ENCODE data around the gene RDH5. TPM values are rescaled to one million over a fixed set of nuclear protein-coding genes. Genes with fewer than 3 reads are reported as not detected.

The RDH5 gene
- polyA plus RNA-seq, 1 of the 3 experiments (the other 2 are of a cell fraction): 5.2 TPM

DNA sequence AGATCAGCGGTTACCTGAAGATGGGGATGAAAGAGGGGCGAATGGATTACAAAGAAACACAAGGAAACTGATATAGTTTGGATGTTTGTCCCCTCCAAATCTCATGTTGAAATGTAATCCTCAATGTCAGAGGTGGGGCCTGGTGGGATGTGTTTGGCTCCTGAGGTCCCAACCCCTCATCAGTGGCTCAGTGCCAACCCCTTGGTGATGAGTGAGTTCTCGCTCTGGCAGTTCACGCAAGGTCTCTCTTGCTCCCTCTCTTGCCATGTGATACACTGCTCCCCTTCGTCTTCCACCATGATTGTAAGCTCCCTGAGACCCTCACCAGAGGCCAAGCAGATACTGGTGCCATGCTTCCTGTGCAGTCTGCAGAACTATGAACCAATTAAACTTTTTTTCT is 40.5 kb upstream of the RDH5 start:
- Histone ChIP-seq H3K27me3 (ENCODE audit: insufficient read depth) (peaks cover 59% of the 10 kb centered on the region), H3K9me2 (no peaks in the 10 kb centered on the region), H3K4me3 (ENCODE audit: low read depth in 2 of 2, low read length in 1 of 2) (no peak overlapping the region), H3K27ac (ENCODE audit: low read depth in 2 of 2, low read length in 1 of 2) (no peak overlapping the region), H3K4me2 (no peak overlapping the region), H3K79me2 (ENCODE audit: insufficient read depth) (no peaks in the 10 kb centered on the region), H3K9ac (no peak overlapping the region), H3K36me3 (replicated peaks in 1 of 2; ENCODE audit: control insufficient read depth in 1 of 2, insufficient read depth in 2 of 2, low read length in 1 of 2) (no peaks in the 10 kb centered on the region), H3K4me1 (ENCODE audit: control insufficient read depth in 1 of 2, insufficient read depth in 2 of 2, low read depth in 1 of 2, low read length in 1 of 2) (no peaks in the 10 kb centered on the region; a peak in 1 of 4 replicates), H4K20me1 (ENCODE audit: insufficient read depth) (no peaks in the 10 kb centered on the region), H3F3A (replicated peaks; ENCODE audit: insufficient read depth) (peaks cover 4% of the 10 kb centered on the region), H2AFZ (ENCODE audit: low read depth) (no peak overlapping the region), H3K9me3 (no peaks in the 10 kb centered on the region)
- 40% methylated on average over 5 of the region's 5 CpGs for WGBS (ENCODE audit: low lambda C conversion rate)
- DNase-seq: no peak
- ChIA-PET POLR2A (no interaction called here), CTCF (interaction anchor here (1.0 kb wide), 2 partner anchors 57 to 58 kb away, joined by 3 to 4 read pairs; no protein-coding TSS in a partner anchor)
- no peak for TF ChIP-seq TCF12 (IDR thresholded peaks at IDR 0.05)
- TF ChIP-seq FOXJ3 (CRISPR knock-in tag; IDR thresholded peaks at IDR 0.05): no peak
- TF ChIP-seq FOXM1 (IDR thresholded peaks at IDR 0.05; ENCODE audit: low read depth): no peak
- no peak for TF ChIP-seq GABPA (IDR thresholded peaks at IDR 0.05; ENCODE audit: low read depth)
- TF ChIP-seq NRF1 (IDR thresholded peaks at IDR 0.05; ENCODE audit: low read depth, low read length): no peak
- TF ChIP-seq RXRA (IDR thresholded peaks at IDR 0.05; ENCODE audit: borderline replicate concordance, low read depth): no peak
- TF ChIP-seq SMC3 (IDR thresholded peaks at IDR 0.05; ENCODE audit: low read depth, low read length): no peak
- no peak for TF ChIP-seq TAF1 (IDR thresholded peaks at IDR 0.05; ENCODE audit: borderline replicate concordance, low read depth, low read length)
- no peak for TF ChIP-seq GATA2 (CRISPR knock-in tag; IDR thresholded peaks at IDR 0.05)
- no peak for TF ChIP-seq MEF2A (IDR thresholded peaks at IDR 0.05; ENCODE audit: borderline replicate concordance, low read depth)
- no peak for TF ChIP-seq EZH2phosphoT487 (IDR thresholded peaks at IDR 0.05; ENCODE audit: borderline replicate concordance, low read depth)
- TF ChIP-seq, protein P1, sequence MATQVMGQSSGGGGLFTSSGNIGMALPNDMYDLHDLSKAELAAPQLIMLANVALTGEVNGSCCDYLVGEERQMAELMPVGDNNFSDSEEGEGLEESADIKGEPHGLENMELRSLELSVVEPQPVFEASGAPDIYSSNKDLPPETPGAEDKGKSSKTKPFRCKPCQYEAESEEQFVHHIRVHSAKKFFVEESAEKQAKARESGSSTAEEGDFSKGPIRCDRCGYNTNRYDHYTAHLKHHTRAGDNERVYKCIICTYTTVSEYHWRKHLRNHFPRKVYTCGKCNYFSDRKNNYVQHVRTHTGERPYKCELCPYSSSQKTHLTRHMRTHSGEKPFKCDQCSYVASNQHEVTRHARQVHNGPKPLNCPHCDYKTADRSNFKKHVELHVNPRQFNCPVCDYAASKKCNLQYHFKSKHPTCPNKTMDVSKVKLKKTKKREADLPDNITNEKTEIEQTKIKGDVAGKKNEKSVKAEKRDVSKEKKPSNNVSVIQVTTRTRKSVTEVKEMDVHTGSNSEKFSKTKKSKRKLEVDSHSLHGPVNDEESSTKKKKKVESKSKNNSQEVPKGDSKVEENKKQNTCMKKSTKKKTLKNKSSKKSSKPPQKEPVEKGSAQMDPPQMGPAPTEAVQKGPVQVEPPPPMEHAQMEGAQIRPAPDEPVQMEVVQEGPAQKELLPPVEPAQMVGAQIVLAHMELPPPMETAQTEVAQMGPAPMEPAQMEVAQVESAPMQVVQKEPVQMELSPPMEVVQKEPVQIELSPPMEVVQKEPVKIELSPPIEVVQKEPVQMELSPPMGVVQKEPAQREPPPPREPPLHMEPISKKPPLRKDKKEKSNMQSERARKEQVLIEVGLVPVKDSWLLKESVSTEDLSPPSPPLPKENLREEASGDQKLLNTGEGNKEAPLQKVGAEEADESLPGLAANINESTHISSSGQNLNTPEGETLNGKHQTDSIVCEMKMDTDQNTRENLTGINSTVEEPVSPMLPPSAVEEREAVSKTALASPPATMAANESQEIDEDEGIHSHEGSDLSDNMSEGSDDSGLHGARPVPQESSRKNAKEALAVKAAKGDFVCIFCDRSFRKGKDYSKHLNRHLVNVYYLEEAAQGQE (IDR thresholded peaks at IDR 0.05; ENCODE audit: low read depth, low read length): no peak
- TF ChIP-seq, protein P2, sequence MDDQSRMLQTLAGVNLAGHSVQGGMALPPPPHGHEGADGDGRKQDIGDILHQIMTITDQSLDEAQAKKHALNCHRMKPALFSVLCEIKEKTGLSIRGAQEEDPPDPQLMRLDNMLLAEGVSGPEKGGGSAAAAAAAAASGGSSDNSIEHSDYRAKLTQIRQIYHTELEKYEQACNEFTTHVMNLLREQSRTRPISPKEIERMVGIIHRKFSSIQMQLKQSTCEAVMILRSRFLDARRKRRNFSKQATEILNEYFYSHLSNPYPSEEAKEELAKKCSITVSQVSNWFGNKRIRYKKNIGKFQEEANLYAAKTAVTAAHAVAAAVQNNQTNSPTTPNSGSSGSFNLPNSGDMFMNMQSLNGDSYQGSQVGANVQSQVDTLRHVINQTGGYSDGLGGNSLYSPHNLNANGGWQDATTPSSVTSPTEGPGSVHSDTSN (IDR thresholded peaks at IDR 0.05): no peak
